Stomach (tissue), 4 donors: Measurements from ENCODE around the gene GOLGA1.

ENCODE experiments used
- CTCF ChIP-seq, 7 experiments: fragments of 450-650 bp in 4 of 7; fragments of 200-600 bp in 3 of 7; sonication (generic) in 3 of 7; IDR thresholded peaks; one replicate each; pipeline ENCODE4 v1.5.1; 2016 to 2019; ENCODE audit warnings: antibody characterized with exemption in 7 of 7, control low read depth in 2 of 7, mild to moderate bottlenecking in 1 of 7
- EP300 ChIP-seq: sonication (generic); formaldehyde crosslinking; IDR thresholded peaks from one replicate; pipeline ENCODE4 v1.6.1; 2017; ENCODE audit warnings: antibody characterized with exemption
- POLR2AphosphoS5 ChIP-seq, 3 donors: sonication (generic); formaldehyde crosslinking; IDR thresholded peaks; one replicate each; pipeline ENCODE4 v1.6.1; 2016; ENCODE audit warnings: antibody characterized with exemption in 3 of 3

- TF ChIP-seq CTCF (IDR thresholded peaks at IDR 0.05) (no peak), EP300 (no peak), POLR2AphosphoS5 (IDR thresholded peaks at IDR 0.05) (no peak)
Measured at GRCh38 chr9:124934290-124934689, 6.6 kb downstream of the GOLGA1 start.
